Cerebellar cortex (tissue), 1 donor: ENCODE data around the gene ADAD2.
"Not testable (repeated sequence)": the region's sequence is repeated elsewhere in the genome, so short reads cannot be mapped to it uniquely, and the experiment has no call there.

Source experiments
- DNase-seq: peaks from one replicate; pipeline ENCODE4 v3.0.0-alpha.2; 2015; ENCODE audit warnings: low spot score

The ADAD2 gene

DNA sequence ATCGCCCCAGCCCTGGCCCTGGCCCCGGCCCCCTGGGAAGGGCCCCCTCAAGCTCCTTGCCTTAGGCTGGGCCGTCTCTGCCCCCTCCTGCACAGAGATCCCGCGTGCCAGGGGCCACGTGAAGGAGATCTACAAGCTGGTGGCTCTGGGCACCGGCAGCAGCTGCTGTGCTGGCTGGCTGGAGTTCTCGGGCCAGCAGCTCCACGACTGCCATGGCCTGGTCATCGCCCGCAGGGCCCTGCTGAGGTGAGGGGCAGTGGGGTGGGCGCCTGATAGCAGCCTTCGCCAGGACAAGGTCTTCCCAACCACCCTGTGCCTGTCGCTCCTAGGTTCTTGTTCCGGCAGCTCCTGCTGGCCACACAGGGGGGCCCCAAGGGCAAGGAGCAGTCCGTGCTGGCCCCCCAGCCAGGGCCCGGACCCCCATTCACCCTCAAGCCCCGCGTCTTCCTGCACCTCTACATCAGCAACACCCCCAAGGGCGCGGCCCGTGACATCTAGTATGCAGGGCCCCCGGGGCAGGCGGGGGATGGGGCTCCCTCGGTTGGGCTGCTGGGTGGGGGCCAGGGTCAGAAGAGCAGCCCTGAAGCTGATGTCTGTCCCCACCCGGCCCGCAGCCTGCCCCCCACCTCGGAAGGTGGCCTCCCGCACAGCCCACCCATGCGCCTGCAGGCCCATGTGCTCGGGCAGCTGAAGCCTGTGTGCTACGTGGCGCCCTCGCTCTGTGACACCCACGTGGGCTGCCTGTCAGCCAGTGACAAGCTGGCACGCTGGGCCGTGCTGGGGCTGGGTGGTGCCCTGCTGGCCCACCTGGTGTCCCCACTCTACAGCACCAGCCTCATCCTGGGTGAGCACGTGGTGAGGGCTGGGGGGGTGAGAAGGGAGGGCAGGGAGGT lies 4.5 kb downstream of the ADAD2 start:
- no peak for DNase-seq

DNA sequence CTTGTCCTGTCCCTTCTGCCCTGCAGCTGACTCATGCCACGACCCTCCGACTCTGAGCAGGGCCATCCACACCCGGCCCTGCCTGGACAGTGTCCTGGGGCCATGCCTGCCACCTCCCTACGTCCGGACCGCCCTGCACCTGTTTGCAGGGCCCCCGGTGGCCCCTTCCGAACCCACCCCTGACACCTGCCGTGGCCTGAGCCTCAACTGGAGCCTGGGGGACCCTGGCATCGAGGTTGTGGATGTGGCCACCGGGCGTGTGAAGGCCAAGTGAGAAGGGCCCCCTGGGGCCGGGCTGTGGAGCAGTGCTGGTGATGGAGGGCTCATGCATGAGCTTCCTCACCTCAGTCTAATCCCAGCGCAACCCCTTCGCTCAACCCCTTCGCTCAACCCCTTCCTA lies 5.1 kb downstream of the ADAD2 start:
- no peak for DNase-seq

DNA sequence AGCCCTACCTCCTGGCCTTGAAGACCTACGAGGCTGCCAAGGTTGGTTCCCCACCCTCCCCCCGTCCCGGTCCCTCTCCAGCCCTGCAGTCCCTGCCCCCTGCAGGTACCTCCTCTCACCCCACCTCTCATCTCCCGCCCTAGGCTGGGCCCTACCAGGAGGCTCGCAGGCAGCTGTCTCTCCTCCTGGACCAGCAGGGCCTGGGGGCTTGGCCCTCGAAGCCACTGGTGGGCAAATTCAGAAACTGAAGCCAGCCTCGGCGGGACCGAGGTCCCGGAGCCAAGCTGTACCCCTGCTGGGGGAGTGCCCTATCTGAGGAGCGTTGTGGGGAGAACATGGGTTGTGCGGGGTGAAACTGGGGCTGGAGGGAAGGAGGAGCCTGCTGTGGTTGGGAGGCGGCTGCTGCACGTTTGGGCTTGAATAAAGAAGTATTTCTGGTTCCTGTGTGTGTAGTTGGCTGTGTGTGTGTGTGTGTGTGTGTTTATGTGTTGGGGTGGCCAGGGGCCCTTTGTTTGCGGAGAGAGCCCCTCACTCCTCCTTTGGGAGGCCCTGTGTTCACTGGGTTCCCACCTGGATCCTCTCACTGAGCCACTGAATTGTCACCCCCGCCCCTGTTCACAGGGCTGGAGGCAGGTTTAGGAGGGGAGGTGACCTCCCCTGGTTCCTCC lies 5.9 kb downstream of the ADAD2 start:
- DNase-seq: no peak

GRCh38 chr16:84197466-84198128 lies 6.6 kb downstream of the ADAD2 start:
- no peak for DNase-seq

DNA sequence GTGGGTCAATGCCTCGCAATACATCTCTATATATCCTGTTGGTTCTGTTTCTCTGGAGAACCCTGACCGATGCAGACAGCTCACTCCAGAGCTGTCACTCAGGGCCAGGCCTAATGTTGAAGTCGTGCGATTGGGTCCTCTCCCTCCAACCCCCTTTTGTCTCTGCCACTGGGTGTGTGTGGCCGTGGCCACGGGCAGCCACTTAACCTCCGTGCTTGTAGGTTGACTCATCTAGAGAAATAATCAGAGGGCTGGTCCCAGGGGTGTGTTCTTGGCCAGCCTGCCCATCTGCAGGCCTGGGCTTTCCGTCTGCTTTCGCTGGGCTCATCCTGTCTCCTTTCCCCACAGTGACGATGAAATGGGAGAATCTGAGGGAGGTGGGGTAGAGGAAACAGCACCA lies 7.4 kb downstream of the ADAD2 start:
- no peak for DNase-seq

GRCh38 chr16:84199097-84199496 lies 8.1 kb downstream of the ADAD2 start:
- DNase-seq: no peak

- DNase-seq: no peak
Measured at GRCh38 chr16:84199861-84200260, 8.9 kb downstream of the ADAD2 start.

DNA sequence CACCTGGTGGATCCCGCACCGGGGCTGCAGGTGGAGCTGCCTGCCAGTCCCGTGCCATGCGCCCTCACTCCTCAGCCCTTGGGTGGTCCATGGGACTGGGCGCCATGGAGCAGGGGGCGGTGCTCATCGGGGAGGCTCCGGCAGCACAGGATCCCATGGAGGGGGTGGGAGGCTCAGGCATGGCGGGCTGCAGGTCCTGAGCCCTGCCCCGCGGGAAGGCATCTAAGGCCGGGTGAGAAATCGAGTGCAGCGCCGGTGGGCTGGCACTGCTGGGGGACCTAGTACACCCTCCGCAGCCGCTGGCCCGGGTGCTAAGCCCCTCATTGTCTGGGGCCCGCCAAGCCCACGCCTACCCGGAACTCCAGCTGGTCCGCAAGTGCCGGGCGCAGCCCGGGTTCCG lies 13.6 kb downstream of the ADAD2 start:
- not testable (repeated sequence) for DNase-seq

DNA sequence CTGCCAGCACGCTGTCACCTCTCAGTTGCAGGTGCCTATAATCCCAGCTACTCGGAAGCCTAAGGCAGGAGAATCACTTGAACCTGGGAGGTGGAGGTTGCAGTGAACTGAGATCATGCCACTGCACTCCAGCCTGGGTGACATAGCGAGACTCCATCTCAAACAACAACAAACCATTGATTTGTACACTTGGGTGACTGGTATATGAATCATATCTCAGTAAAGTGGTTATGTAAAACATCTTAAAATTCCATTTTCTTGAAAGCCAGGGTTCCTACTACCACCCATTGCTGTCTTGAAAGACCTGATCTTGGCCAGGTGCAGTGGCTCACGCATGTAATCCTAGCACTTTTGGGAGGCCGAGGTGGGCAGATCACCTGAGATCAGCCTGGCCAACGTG lies 14.2 kb downstream of the ADAD2 start:
- DNase-seq: not testable (repeated sequence)

GRCh38 chr16:84205976-84206691 lies 15.2 kb downstream of the ADAD2 start:
- no peak for DNase-seq

GRCh38 chr16:84207251-84207650 lies 16.3 kb downstream of the ADAD2 start:
- no peak for DNase-seq

- DNase-seq: no peak
Measured at GRCh38 chr16:84207879-84208278, 16.9 kb downstream of the ADAD2 start.

GRCh38 chr16:84209989-84210388 lies 19.0 kb downstream of the ADAD2 start:
- no peak for DNase-seq

DNA sequence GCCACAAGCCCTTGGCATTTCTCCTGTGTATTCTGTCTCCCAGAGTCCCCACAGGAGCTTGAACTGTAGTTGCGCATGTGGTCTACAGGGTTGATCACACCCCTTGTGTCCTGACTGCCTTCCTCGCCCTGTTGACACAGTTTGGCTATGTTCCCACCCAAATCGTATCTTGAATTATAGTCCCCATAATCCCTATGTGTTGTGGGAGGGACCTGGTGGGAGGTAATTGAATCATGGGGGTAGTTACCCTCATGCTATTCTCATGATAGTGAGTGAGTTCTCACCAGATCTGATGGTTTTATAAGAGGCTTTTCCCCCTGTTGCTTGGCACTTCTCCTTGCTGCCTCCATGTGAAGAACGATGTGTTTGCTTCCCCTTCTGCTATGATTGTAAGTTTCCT lies 21.2 kb downstream of the ADAD2 start:
- DNase-seq: no peak

GRCh38 chr16:84212631-84213030 lies 21.7 kb downstream of the ADAD2 start:
- DNase-seq: no peak

DNA sequence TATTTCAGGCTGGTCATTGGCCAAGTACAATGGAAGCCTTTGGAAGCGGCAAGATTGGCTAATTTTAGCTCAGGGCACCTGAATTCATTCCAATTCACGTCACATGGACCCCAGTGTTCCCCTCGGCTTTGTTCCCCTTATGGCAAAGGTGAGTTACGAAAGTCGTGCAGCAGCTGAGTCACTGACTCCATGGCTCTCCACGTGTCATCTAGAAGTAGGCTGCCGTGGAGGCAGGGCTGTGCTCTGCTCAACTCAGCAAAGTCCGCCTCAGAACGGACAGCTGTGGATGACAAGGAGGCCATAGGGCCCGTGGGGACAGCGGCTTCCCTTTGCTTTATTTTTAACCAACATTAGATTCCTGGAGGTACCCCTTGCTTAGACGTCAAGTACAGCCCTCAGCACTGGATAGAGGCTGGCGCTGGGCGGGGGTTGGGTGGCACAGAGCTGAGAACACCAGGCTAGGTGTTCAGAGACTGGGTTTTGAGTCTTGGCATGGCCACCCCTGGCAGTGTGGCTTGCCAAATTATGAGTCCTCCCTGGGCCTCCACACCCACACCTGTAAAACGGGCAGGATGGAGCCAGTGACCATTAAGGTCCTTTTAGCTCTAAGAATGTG lies 23.6 kb downstream of the ADAD2 start:
- no peak for DNase-seq

GRCh38 chr16:84215531-84215930 lies 24.6 kb downstream of the ADAD2 start:
- no peak for DNase-seq

- not testable (repeated sequence) for DNase-seq
Measured at GRCh38 chr16:84216144-84216543, 25.2 kb downstream of the ADAD2 start.

- DNase-seq: no peak
Measured at GRCh38 chr16:84218176-84218823, 27.3 kb downstream of the ADAD2 start.

- DNase-seq: no peak
Measured at GRCh38 chr16:84218956-84219355, 28.0 kb downstream of the ADAD2 start.

DNA sequence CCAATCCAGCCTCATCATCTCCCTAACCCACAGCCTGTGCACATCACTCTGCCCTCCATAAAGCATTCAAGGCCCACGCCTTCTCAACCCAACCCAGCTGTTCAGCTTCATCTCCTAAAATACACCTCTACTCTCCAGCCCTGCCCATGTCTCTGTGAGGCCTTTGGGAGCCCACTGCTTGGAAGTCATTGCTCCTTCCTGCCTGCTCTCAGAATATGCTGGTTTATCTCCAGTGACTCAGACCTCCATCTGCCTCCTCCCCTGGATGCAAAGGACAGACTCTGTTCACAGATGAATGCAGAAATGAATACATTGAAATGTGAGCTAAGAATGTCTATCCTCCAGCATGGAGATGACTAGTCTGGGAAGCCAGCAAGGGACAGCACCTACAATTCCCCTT lies 29.9 kb downstream of the ADAD2 start:
- no peak for DNase-seq
